Measurements from ENCODE around the gene ENTPD6. TPM values are rescaled to one million over a fixed set of nuclear protein-coding genes. Genes with fewer than 3 reads are reported as not detected.

The ENTPD6 gene
- polyA plus RNA-seq, 3 donors: 36.2 to 120 (median 47.0) TPM

- Mint-ChIP-seq H3K27me3 (ENCODE audit: low read depth in 3 of 3) (peaks cover 0 to 4% (median under 1%) of the 10 kb centered on the region in 3 donors), H3K4me1 (peaks cover 12% of the 10 kb centered on the region), H3K4me3 (peak overlapping the region in 1 of 2 donors; percentile 12), H3K27ac (peak overlapping the region in 4 of 7 donors; percentile 10 to 75 (median 33)), H3K9me3 (no peaks in the 10 kb centered on the region), H3K36me3 (peaks cover 24 to 26% of the 10 kb centered on the region in 2 donors)
- TF ChIP-seq CTCF (IDR thresholded peaks at IDR 0.05): no peak
- Histone ChIP-seq H3K27ac (ENCODE audit: low read depth in 1 of 2, low read length in 2 of 2) (no peak overlapping the region), H3K79me2 (ENCODE audit: insufficient read depth, low read length) (no peaks in the 10 kb centered on the region), H3K9ac (ENCODE audit: insufficient read depth, low read length, poor library complexity, severe bottlenecking) (no peak overlapping the region), H3K36me3 (replicated peaks in 1 of 2; ENCODE audit: control insufficient read depth in 1 of 2, insufficient read depth in 2 of 2, low read length in 2 of 2) (peaks cover 3 to 30% of the 10 kb centered on the region in 2 donors), H4K20me1 (ENCODE audit: insufficient read depth, low read length) (no peaks in the 10 kb centered on the region), H3K9me3 (replicated peaks in 1 of 2; ENCODE audit: control insufficient read depth in 1 of 2, insufficient read depth in 1 of 2, low read length in 2 of 2) (no peaks in the 10 kb centered on the region), H3K4me3 (replicated peaks in 1 of 3; ENCODE audit: low read depth in 2 of 3, low read length in 3 of 3) (no peak overlapping the region), H3K4me1 (ENCODE audit: control insufficient read depth in 1 of 2, insufficient read depth in 2 of 2, low read length in 2 of 2) (peaks cover 10 to 14% of the 10 kb centered on the region in 2 donors), H3K27me3 (ENCODE audit: control insufficient read depth in 2 of 2, insufficient read depth in 2 of 2, low read length in 2 of 2) (no peaks in the 10 kb centered on the region), H3K4me2 (replicated peaks; ENCODE audit: extremely low read depth, low read length, poor library complexity, severe bottlenecking) (no peak overlapping the region), H2AFZ (ENCODE audit: insufficient read depth, low read depth, low read length, poor library complexity, severe bottlenecking) (no peak overlapping the region)
- 84% methylated on average over 21 of the region's 28 CpGs for WGBS (ENCODE audit: insufficient coverage)
- DNase-seq: peak; percentile 31 to 48 (median 39)
- intact Hi-C loops (cut with micrococcal nuclease): no loop called here
Observed at GRCh38 chr20:25226433-25227316, 31.2 kb downstream of the ENTPD6 start.

- H3K4me3 Mint-ChIP-seq: peak overlapping the region; percentile 12 to 57
Observed at GRCh38 chr20:25227317-25227831, 31.9 kb downstream of the ENTPD6 start.

More at GRCh38 chr20:25227317-25227831, 31.9 kb downstream of the ENTPD6 start:
- intact Hi-C loops (cut with micrococcal nuclease): no loop called here
- H3K27me3 ChIP-seq (ENCODE audit: control insufficient read depth in 2 of 2, insufficient read depth in 2 of 2, low read length in 2 of 2): no peaks in the 10 kb centered on the region
- H3K9me3 ChIP-seq (replicated peaks in 1 of 2; ENCODE audit: control insufficient read depth in 1 of 2, insufficient read depth in 1 of 2, low read length in 2 of 2): no peaks in the 10 kb centered on the region
- no peak overlapping the region for H3K9ac ChIP-seq (ENCODE audit: insufficient read depth, low read length, poor library complexity, severe bottlenecking)
- H3K4me3 ChIP-seq (replicated peaks in 1 of 3; ENCODE audit: low read depth in 2 of 3, low read length in 3 of 3): no peak overlapping the region
- no peaks in the 10 kb centered on the region for H3K79me2 ChIP-seq (ENCODE audit: insufficient read depth, low read length)
- Mint-ChIP-seq H3K9me3 (no peaks in the 10 kb centered on the region), H3K36me3 (peaks cover 19 to 21% of the 10 kb centered on the region in 2 donors), H3K27me3 (ENCODE audit: low read depth in 3 of 3) (peaks cover 0 to 4% (median 1%) of the 10 kb centered on the region in 3 donors), H3K4me1 (peaks cover 12% of the 10 kb centered on the region), H3K27ac (peak overlapping the region in 5 of 7 donors; percentile 10 to 75 (median 40))
- peaks cover 10 to 14% of the 10 kb centered on the region in 2 donors for H3K4me1 ChIP-seq (ENCODE audit: control insufficient read depth in 1 of 2, insufficient read depth in 2 of 2, low read length in 2 of 2)
- no peak overlapping the region for H2AFZ ChIP-seq (ENCODE audit: insufficient read depth, low read depth, low read length, poor library complexity, severe bottlenecking)
- no peak for TF ChIP-seq CTCF (IDR thresholded peaks at IDR 0.05)
- no peaks in the 10 kb centered on the region for H4K20me1 ChIP-seq (ENCODE audit: insufficient read depth, low read length)
- no peak overlapping the region for H3K27ac ChIP-seq (ENCODE audit: low read depth in 1 of 2, low read length in 2 of 2)
- H3K36me3 ChIP-seq (replicated peaks in 1 of 2; ENCODE audit: control insufficient read depth in 1 of 2, insufficient read depth in 2 of 2, low read length in 2 of 2): peaks cover 0 to 23% of the 10 kb centered on the region in 2 donors
- H3K4me2 ChIP-seq (replicated peaks; ENCODE audit: extremely low read depth, low read length, poor library complexity, severe bottlenecking): no peak overlapping the region
- 84% methylated on average over 7 of the region's 12 CpGs for WGBS (ENCODE audit: insufficient coverage)
- no peak for DNase-seq
